ENCODE results near the gene LRIG1. TPM values are rescaled to one million over a fixed set of nuclear protein-coding genes. Genes with fewer than 3 reads are reported as not detected.

The LRIG1 gene
- total RNA-seq, 3 donors from 2014 or later, result 72.1 to 180 (median 75.3) TPM

DNA sequence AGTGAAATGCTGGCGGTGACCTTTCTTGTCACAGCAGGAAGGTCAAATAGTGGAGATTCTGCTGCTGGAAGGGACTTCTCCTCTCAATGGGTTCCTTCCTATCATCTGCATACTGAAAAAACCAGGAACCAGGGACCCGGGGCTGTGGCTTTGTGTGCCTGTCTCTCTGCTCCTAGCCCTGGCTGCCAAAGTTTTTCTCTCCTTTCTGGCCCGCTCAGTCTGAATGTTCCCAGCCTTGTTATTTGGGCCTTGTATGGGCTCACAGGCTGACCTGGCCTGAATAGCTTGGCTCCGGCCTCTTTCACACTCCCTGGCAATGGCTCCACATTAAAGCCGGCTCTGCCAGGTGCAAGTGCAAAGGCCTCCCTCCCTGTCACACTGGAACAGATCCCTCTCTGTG lies 94.7 kb downstream of the LRIG1 start:
- Histone ChIP-seq H3K36me3 (ENCODE audit: low read depth) (no peaks in the 10 kb centered on the region), H3K4me1 (ENCODE audit: low read depth) (peaks cover 9% of the 10 kb centered on the region), H3K4me3 (no peak overlapping the region), H3K9me3 (no peaks in the 10 kb centered on the region)
- no peak for ATAC-seq
- no peak for DNase-seq
- TF ChIP-seq, protein P1, sequence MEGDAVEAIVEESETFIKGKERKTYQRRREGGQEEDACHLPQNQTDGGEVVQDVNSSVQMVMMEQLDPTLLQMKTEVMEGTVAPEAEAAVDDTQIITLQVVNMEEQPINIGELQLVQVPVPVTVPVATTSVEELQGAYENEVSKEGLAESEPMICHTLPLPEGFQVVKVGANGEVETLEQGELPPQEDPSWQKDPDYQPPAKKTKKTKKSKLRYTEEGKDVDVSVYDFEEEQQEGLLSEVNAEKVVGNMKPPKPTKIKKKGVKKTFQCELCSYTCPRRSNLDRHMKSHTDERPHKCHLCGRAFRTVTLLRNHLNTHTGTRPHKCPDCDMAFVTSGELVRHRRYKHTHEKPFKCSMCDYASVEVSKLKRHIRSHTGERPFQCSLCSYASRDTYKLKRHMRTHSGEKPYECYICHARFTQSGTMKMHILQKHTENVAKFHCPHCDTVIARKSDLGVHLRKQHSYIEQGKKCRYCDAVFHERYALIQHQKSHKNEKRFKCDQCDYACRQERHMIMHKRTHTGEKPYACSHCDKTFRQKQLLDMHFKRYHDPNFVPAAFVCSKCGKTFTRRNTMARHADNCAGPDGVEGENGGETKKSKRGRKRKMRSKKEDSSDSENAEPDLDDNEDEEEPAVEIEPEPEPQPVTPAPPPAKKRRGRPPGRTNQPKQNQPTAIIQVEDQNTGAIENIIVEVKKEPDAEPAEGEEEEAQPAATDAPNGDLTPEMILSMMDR (IDR thresholded peaks at IDR 0.05), result no peak
- intact Hi-C loops (cut with DNase I, micrococcal nuclease), result no loop called here

DNA sequence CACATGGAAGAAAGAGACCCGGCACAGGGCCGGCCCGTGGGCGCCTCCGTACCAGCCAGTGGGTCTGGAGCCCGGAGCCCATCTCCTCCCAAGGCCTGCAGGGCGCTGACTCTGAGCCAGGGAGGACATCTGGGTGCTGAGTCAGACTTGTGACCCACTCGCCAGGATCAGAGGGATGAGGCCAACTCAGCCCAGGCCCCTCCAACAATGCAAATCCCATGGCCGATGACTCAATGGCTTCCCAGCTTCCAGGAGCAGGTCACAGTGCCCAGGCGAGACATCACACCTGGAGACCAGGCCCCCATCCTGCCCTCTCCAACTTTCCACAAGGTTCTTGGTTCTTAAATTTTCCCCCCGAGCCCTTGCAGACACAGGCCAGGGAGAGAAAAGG lies 95.1 kb downstream of the LRIG1 start:
- Histone ChIP-seq H3K36me3 (ENCODE audit: low read depth) (no peaks in the 10 kb centered on the region), H3K4me1 (ENCODE audit: low read depth) (peaks cover 9% of the 10 kb centered on the region)
- peak; percentile 5 for ATAC-seq

DNA sequence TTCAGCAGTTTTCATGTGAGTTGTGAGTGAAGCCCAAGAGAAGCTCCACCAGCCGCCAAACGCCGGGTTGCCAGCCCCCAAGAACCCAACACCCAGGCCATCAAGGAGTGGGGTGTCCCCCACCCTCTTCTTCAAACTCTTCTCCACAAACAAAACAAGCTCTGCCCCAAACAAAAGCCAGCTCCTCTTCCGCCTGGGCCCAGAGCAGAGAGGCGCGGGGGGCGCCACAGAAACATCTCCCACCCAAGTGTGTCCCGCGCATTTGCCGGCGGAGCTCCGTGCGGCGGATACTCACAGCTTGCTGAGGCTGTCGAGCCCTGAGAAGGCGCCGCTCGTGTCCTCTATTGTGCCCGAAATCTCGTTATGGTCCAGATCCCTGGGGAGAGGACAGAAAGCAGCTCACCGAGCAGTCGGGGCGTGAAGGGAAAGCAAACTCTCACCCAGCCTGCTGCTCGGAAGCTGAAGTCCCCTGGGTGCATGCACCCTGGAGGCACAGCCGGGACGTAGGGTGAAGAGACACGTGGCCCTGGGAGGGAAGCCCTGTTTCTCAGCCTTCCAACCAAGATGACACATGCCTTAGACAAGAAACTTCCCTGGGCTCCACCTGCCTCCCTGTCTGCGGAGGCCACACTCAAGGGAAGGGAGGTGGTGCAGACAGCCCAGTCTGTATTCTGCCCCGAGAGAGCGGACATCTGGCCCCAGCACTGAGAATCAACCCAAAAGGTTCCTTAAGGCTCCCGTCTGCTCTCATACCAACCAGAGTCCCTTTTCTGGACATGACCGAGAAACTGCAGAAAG lies 95.7 kb downstream of the LRIG1 start:
- TF ChIP-seq, protein P1 (IDR thresholded peaks at IDR 0.05), result no peak
- DNase-seq (no peak), ATAC-seq (no peak)
- no peak overlapping the region for H3K4me3 ChIP-seq
- no peaks in the 10 kb centered on the region for H3K9me3 ChIP-seq
- intact Hi-C loops (cut with DNase I, micrococcal nuclease), result no loop called here
- no peaks in the 10 kb centered on the region for H3K36me3 ChIP-seq (ENCODE audit: low read depth)
- H3K4me1 ChIP-seq (ENCODE audit: low read depth), result peaks cover 9% of the 10 kb centered on the region

More for the DNA sequence above, 95.1 kb downstream of the LRIG1 start:
- intact Hi-C loops (cut with DNase I, micrococcal nuclease), result no loop called here
- Histone ChIP-seq H3K4me3 (no peak overlapping the region), H3K9me3 (no peaks in the 10 kb centered on the region)
- TF ChIP-seq, protein P1 (IDR thresholded peaks at IDR 0.05), result no peak
- DNase-seq, result no peak

DNA sequence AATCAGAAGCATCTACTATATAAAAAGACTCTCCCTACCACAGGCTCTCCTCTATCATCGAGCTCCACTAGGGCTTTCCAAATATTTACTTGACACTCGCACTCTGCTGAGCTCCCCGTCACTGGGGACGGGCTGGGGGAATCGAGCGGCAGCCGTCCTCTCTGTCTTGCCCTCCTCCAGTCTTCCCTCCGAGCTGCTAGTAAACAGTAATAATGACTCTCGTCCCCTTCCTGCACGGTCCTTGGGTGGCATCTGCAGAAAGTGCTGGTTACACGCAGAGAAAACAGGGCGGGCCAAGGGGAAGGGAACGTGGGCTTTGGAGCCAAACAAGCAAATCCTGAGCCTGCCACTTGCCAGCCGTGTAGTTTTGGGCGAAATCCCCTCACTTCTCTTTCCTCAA lies 96.6 kb downstream of the LRIG1 start:
- DNase-seq (no peak), ATAC-seq (no peak)
- H3K9me3 ChIP-seq, result no peaks in the 10 kb centered on the region
- intact Hi-C loops (cut with DNase I, micrococcal nuclease), result no loop called here
- peaks cover 9% of the 10 kb centered on the region for H3K4me1 ChIP-seq (ENCODE audit: low read depth)
- TF ChIP-seq, protein P1 (IDR thresholded peaks at IDR 0.05), result no peak
- no peaks in the 10 kb centered on the region for H3K36me3 ChIP-seq (ENCODE audit: low read depth)
- no peak overlapping the region for H3K4me3 ChIP-seq

DNA sequence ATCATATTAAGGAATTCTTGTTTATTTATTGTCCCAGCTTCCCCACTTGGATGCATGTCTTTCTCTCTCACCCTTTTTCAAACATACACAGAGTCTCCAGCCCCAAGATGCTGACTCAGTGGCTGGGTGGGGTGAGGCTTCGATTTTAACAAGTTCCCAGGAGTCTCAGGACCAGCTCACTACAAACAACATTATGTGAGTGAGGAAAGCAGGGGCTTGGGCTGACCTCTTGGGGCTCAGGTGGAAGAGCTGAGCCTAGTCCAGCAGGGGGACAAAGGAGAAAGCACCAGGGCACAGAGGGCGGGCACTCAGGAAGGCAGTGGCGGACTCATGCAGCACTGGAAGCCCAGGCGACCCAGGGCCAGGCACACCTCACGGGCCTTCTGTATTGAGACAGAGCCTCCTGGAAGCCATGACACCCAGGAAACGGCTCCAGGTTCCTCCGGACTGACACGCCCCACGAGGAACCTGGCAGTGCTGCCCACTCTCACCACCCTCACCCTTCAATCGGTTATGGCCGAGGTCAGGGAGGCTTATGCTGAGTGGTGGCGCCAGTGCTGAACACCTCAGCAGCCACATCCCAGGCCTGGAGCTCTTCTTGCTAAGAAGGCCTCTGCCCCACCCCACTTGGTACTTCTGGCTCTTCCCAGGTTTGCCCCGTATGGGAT lies 97.4 kb downstream of the LRIG1 start:
- intact Hi-C loops (cut with DNase I, micrococcal nuclease), result no loop called here
- Histone ChIP-seq H3K9me3 (no peaks in the 10 kb centered on the region), H3K4me3 (no peak overlapping the region), H3K4me1 (ENCODE audit: low read depth) (peaks cover 9% of the 10 kb centered on the region), H3K36me3 (ENCODE audit: low read depth) (no peaks in the 10 kb centered on the region)
- DNase-seq (no peak), ATAC-seq (no peak)
- TF ChIP-seq, protein P1 (IDR thresholded peaks at IDR 0.05), result no peak
